ENCODE measurements around the gene PDLIM1. TPM values are rescaled to one million over a fixed set of nuclear protein-coding genes. Genes with fewer than 3 reads are reported as not detected.

The PDLIM1 gene
- total and polyA plus RNA-seq, 2 of the 13 experiments (the other 11 are each of a cell fraction or from before 2014, with no cell fraction given): 119 to 123 TPM

- TF ChIP-seq AGO1 (IDR thresholded peaks at IDR 0.05; ENCODE audit: low read depth, low read length, poor library complexity, severe bottlenecking): no peak
- TF ChIP-seq GATA4 (IDR thresholded peaks at IDR 0.05; ENCODE audit: borderline replicate concordance, low read depth): peak; percentile 85
- TF ChIP-seq NR2F1 (CRISPR knock-in tag; IDR thresholded peaks at IDR 0.05): peak in 1 of 2 experiments; percentile 58; a peak in 1 of 4 replicates
- TF ChIP-seq TEAD3 (CRISPR knock-in tag; optimal IDR thresholded peaks at IDR 0.05; ENCODE audit: borderline replicate concordance): peak; percentile 94
- no peak for TF ChIP-seq ZNF296 (CRISPR knock-in tag; conservative IDR thresholded peaks at IDR 0.05)
- no peak for TF ChIP-seq RFX1 (IDR thresholded peaks at IDR 0.05)
- no peak for TF ChIP-seq ZNF431 (CRISPR knock-in tag; IDR thresholded peaks at IDR 0.05; ENCODE audit: borderline replicate concordance, low read depth)
- TF ChIP-seq ZNF674 (CRISPR knock-in tag; IDR thresholded peaks at IDR 0.05; ENCODE audit: low read depth): no peak
- no peak for TF ChIP-seq FIP1L1 (IDR thresholded peaks at IDR 0.05; ENCODE audit: borderline replicate concordance, insufficient read depth, low read depth, low read length)
- TF ChIP-seq, protein P1, sequence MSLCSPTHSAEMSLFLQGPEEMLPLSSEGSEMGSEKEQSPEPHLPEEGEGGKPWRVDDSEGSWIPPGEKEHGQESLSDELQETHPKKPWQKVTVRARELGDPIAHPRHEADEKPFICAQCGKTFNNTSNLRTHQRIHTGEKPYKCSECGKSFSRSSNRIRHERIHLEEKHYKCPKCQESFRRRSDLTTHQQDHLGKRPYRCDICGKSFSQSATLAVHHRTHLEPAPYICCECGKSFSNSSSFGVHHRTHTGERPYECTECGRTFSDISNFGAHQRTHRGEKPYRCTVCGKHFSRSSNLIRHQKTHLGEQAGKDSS (CRISPR knock-in tag; IDR thresholded peaks at IDR 0.05; ENCODE audit: borderline replicate concordance, low read depth): 0 out of 2 replicates have a peak, but pooled peaks have one; percentile 23
- TF ChIP-seq JARID2 (CRISPR knock-in tag; IDR thresholded peaks at IDR 0.05; ENCODE audit: insufficient replicate concordance): no peak
- TF ChIP-seq, protein P2, sequence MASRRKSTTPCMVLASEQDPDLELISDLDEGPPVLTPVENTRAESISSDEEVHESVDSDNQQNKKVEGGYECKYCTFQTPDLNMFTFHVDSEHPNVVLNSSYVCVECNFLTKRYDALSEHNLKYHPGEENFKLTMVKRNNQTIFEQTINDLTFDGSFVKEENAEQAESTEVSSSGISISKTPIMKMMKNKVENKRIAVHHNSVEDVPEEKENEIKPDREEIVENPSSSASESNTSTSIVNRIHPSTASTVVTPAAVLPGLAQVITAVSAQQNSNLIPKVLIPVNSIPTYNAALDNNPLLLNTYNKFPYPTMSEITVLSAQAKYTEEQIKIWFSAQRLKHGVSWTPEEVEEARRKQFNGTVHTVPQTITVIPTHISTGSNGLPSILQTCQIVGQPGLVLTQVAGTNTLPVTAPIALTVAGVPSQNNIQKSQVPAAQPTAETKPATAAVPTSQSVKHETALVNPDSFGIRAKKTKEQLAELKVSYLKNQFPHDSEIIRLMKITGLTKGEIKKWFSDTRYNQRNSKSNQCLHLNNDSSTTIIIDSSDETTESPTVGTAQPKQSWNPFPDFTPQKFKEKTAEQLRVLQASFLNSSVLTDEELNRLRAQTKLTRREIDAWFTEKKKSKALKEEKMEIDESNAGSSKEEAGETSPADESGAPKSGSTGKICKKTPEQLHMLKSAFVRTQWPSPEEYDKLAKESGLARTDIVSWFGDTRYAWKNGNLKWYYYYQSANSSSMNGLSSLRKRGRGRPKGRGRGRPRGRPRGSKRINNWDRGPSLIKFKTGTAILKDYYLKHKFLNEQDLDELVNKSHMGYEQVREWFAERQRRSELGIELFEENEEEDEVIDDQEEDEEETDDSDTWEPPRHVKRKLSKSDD (CRISPR knock-in tag; IDR thresholded peaks at IDR 0.05; ENCODE audit: low read depth): peak; percentile 76; the same call in 1 of the 2 replicates
- no peak for TF ChIP-seq ZSCAN25 (CRISPR knock-in tag; IDR thresholded peaks at IDR 0.05)
- TF ChIP-seq ZFP1 (CRISPR knock-in tag; IDR thresholded peaks at IDR 0.05): peak; percentile 80; the same call in 1 of the 2 replicates
- no peak for TF ChIP-seq ZNF280B (CRISPR knock-in tag; IDR thresholded peaks at IDR 0.05; ENCODE audit: borderline replicate concordance)
- TF ChIP-seq CSRNP1 (CRISPR knock-in tag; IDR thresholded peaks at IDR 0.05): 0 out of 2 replicates have a peak, but pooled peaks have one; percentile 55
- peak; percentile 91 for TF ChIP-seq HNF4A (CRISPR knock-in tag; IDR thresholded peaks at IDR 0.05)
- TF ChIP-seq ZBTB14 (CRISPR knock-in tag; IDR thresholded peaks at IDR 0.05): no peak
- TF ChIP-seq U2AF1 (optimal IDR thresholded peaks at IDR 0.05; ENCODE audit: low read depth, low read length): no peak
- peak; percentile 18 for TF ChIP-seq RBM22 (optimal IDR thresholded peaks at IDR 0.05; ENCODE audit: low read length)
Observed at GRCh38 chr10:95278061-95278988, 12.5 kb downstream of the PDLIM1 start (continued).
